D721Med (cell line): ENCODE measurements around the gene MUC2.

Source experiments
- DNase-seq: peaks from one replicate; pipeline ENCODE4 v3.0.0; 2011; ENCODE audit warnings: low spot score; ENCODE audit not compliant: insufficient read length
- FAIRE-seq: peaks from 2 replicates; lab custom pipeline; 2011; peaks lifted over from hg19 to GRCh38; lab: Jason Lieb, UNC
- TF ChIP-seq, protein P1 (sequence below): IDR thresholded peaks from 2 replicates; pipeline ENCODE4 v1.5.1; 2012; ENCODE audit warnings: mild to moderate bottlenecking, control low read depth; ENCODE audit not compliant: insufficient read depth; ENCODE audit errors: missing control alignments

MUC2 gene

DNA sequence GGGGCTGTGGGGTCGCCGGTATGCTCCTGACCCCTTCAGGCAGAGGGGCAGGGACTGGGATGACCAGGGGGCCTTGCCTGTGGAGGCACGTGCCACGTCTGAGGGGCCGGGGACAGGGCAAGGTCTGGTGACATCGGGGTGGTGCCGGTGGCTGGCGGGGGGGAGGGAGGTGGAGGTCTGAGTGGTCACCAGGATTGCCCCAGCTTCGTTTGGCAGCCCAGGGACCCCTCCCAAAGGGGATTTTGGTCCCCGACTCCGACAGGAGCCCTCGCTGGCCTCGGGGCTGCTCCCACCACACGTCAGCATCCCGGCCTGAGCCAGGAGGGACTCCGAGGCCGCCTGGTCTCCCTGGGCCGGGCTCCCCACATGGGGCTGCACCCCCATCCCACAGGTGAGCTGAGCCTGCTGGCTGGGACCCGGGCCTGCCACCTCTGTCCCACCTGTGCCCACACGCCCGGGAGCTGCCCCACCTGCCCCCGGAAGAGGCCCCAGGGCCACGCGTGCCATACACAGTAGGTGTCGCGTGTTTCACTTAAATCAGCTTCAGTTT, 37.1 kb upstream of the MUC2 start:
- DNase-seq: no peak
- TF ChIP-seq, protein P1, sequence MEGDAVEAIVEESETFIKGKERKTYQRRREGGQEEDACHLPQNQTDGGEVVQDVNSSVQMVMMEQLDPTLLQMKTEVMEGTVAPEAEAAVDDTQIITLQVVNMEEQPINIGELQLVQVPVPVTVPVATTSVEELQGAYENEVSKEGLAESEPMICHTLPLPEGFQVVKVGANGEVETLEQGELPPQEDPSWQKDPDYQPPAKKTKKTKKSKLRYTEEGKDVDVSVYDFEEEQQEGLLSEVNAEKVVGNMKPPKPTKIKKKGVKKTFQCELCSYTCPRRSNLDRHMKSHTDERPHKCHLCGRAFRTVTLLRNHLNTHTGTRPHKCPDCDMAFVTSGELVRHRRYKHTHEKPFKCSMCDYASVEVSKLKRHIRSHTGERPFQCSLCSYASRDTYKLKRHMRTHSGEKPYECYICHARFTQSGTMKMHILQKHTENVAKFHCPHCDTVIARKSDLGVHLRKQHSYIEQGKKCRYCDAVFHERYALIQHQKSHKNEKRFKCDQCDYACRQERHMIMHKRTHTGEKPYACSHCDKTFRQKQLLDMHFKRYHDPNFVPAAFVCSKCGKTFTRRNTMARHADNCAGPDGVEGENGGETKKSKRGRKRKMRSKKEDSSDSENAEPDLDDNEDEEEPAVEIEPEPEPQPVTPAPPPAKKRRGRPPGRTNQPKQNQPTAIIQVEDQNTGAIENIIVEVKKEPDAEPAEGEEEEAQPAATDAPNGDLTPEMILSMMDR: no peak
- no peak for FAIRE-seq

DNA sequence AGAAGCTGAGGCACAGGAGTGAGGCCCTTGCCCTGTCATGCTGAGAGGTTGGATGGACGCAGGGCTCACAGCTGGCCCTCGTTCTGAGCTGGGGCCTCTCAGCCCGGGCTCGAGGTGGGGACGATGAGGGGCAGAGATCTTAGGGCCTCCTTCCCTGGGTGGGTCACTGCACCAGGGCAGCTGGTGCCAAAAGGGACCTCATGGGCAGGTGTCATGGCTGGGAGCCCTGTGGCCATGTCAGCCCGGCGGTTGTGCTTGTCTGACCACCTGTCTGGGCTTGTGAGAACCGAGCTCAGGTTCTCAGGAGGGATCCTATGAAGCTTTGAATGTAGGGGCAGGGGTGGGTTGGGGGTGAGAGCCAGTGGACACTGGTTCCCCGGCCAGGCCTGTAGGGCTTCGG, 36.3 kb upstream of the MUC2 start:
- TF ChIP-seq, protein P1: no peak
- FAIRE-seq: no peak

DNA sequence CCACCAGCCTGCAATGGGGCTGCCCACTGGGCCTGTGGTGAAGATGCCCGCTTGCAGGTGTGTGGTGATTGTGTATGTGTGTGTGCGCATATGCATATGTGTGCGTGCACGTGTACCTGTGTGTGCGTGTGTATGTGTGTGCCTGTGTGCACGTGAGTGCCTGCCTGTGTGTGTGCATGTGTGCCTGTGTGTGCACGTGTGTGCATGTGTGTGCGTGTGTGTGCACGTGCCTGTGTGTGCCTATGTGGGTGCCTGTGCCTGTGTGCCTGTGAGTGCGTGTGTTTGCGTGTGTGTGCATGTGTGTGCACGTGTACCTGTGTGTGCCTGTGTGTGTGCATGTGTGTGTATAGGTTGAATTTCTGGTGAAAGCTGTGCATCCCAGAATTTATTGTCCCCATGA, 35.8 kb upstream of the MUC2 start:
- no peak for DNase-seq
- FAIRE-seq: no peak
- TF ChIP-seq, protein P1: no peak

More for the DNA sequence above, 36.3 kb upstream of the MUC2 start:
- no peak for DNase-seq

DNA sequence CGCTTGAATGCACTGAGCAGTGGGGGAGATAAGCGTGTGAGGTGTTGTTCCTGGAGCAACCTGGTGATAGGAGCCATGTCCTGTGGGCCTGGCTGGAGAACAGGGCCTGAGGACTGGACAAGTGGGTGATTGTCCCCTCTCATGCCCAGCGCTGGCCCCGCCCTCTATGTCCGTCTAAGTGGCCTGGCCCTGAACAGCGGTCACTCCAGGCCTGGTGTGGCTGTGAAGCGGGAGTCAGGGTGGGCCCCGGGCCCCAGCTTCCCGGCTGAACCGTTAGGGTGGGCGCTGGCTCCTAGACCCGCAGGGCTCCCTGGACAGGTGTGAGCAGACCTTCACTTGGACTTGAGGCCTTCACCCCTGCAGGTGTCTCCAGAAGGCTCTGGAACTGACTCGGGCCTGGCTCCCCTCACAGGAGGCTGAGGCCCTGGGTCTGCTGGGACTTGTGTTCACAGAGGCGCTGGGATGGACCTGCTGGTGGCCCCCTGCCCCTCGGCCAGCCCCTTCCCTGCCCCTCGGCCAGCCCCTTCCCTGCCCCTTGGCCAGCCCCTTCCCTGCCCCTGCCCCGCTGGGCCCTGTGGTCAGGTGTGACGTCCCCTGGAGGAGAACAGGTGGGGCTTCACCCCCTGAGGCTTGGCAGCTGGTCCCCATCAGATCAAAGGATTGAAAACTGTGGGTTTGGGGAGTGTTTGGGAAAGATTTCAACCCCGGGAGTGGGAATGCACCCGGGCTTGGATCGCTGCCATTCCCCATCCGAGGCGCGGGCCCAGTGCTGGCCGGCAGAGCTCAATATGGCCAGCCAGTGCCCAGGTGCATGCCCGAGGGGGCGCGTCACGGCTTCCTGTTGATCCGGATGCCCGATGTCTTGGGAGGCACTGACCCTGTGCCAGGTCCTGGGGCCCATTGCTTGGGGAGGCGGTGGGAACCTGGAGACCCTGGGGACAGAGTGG, 34.9 kb upstream of the MUC2 start:
- no peak for FAIRE-seq
- DNase-seq: no peak
- TF ChIP-seq, protein P1: no peak

DNA sequence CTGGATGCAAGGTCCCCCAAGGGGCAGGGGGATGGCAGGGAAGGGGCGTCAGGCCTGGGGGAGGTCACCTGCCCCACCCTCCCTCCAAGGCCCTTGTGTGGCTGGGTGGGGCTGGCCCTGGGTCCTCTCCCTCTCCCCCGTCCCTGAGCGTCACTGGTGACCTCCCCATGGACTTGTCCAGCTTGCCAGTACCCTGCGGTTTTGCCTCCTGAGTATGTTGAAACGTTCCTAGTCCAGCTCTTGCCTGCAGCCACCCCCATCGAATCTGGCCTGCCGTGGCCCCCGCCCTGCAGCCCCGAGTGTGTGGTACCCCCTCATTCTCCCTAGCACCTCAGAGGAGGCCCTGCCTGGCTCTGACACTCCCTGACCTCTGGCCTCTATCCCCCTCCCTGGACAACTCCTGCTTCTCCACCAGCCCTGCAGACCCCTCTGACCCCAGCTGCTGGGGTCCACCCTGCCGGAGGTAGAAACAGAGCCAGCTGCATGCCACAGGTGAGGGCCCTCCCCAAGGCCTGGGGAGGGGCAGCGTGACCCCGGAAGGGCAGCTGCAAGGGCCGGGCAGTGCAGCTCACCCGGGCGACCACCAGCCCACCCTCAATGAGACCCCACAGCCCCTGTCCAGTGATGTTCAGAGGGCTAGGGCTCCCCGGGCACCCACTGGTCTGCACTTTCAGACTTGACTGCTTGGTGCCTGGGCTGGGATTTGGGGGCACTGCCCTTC, 34.1 kb upstream of the MUC2 start:
- FAIRE-seq: no peak
- TF ChIP-seq, protein P1: no peak
- no peak for DNase-seq

DNA sequence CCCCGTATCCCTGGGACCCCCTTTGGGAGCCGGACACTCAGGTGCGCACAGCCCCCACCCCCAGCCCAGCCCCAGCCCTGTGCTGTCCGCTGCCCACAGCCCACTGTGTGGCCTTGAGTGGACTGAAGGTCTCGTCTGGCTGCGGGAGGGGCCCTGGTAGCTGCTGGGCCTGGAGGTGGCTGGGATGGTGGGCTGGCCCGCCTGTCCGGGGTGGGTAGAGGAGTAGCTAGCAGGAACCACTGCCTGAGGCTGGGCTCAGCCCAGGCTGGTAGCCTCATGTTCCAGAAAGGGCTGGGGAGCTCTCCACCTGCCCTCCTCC, 33.6 kb upstream of the MUC2 start:
- no peak for DNase-seq
- TF ChIP-seq, protein P1: no peak
- FAIRE-seq: no peak
